HepG2 (cell line): ENCODE measurements around the gene KAT7. TPM values are rescaled to one million over a fixed set of nuclear protein-coding genes. Genes with fewer than 3 reads are reported as not detected.

Experiments used
- AHR ChIP-seq: IDR thresholded peaks from 2 replicates; pipeline ENCODE4 v1.6.1; 2018; ENCODE audit warnings: missing genetic modification reagents, missing compliant biosample characterization
- ELF1 ChIP-seq: sonication (generic); formaldehyde crosslinking; IDR thresholded peaks from 2 replicates; pipeline ENCODE4 v1.4.0; 2020; ENCODE audit warnings: missing genetic modification reagents
- FOXP1 ChIP-seq, 2 experiments: fragments of 450-650 bp in 1 of 2; IDR thresholded peaks; 2 replicates each; pipeline ENCODE4 v1.6.1; 2017 to 2018; ENCODE audit warnings: antibody characterized with exemption in 1 of 2
- HNRNPH1 ChIP-seq: fragments of 200-400 bp; formaldehyde crosslinking; optimal IDR thresholded peaks from 2 replicates; pipeline ENCODE3; 2017; ENCODE audit warnings: mild to moderate bottlenecking, low read depth, low read length
- JUND ChIP-seq: sonication (generic); formaldehyde crosslinking; IDR thresholded peaks from 2 replicates; pipeline ENCODE4 v1.8.0; 2022; ENCODE audit warnings: mild to moderate bottlenecking, missing genetic modification reagents
- KAT7 ChIP-seq: IDR thresholded peaks from 2 replicates; pipeline ENCODE4 v1.6.1; 2018; ENCODE audit warnings: borderline replicate concordance, missing compliant biosample characterization
- KLF12 ChIP-seq: sonication (generic); formaldehyde crosslinking; IDR thresholded peaks from 2 replicates; pipeline ENCODE4 v1.4.0; 2020; ENCODE audit warnings: missing genetic modification reagents, borderline replicate concordance
- MAFG ChIP-seq: sonication (generic); formaldehyde crosslinking; IDR thresholded peaks from 2 replicates; pipeline ENCODE4 v1.5.1; 2020; ENCODE audit warnings: mild to moderate bottlenecking, missing genetic modification reagents
- MAFK ChIP-seq, 2 experiments: IDR thresholded peaks in 1 of 2; conservative IDR thresholded peaks in 1 of 2; 2 replicates each; pipeline ENCODE4 v1.6.1; 2011; ENCODE audit warnings: improper control_type of control experiment in 2 of 2, low read length in 2 of 2
- MIER3 ChIP-seq: IDR thresholded peaks from 2 replicates; pipeline ENCODE4 v1.6.1; 2016; ENCODE audit warnings: missing compliant biosample characterization, borderline replicate concordance
- NFYB ChIP-seq: sonication (generic); formaldehyde crosslinking; IDR thresholded peaks from 2 replicates; pipeline ENCODE4 v1.4.0; 2020; ENCODE audit warnings: missing genetic modification reagents
- NKX3-1 ChIP-seq: sonication (generic); formaldehyde crosslinking; IDR thresholded peaks from 2 replicates; pipeline ENCODE4 v1.5.0; 2020; ENCODE audit warnings: missing genetic modification reagents
- PHF5A ChIP-seq: IDR thresholded peaks from one replicate; pipeline ENCODE4 v1.6.1; 2018; ENCODE audit warnings: low read depth, missing genetic modification reagents; ENCODE audit not compliant: unreplicated experiment
- POGK ChIP-seq: sonication (generic); formaldehyde crosslinking; conservative IDR thresholded peaks from 2 replicates; pipeline ENCODE4 v1.8.0; 2022; ENCODE audit warnings: mild to moderate bottlenecking, moderate library complexity, missing genetic modification reagents
- RFXAP ChIP-seq: sonication (generic); formaldehyde crosslinking; IDR thresholded peaks from 2 replicates; pipeline ENCODE4 v1.4.0; 2020; ENCODE audit warnings: missing genetic modification reagents, borderline replicate concordance
- RXRB ChIP-seq: IDR thresholded peaks from 2 replicates; pipeline ENCODE4 v1.6.1; 2016; ENCODE audit warnings: borderline replicate concordance, missing genetic modification reagents, missing compliant biosample characterization
- TFDP1 ChIP-seq: IDR thresholded peaks from 2 replicates; pipeline ENCODE4 v1.6.1; 2016; ENCODE audit warnings: missing compliant biosample characterization, missing genetic modification reagents, borderline replicate concordance
- WIZ ChIP-seq: sonication (generic); formaldehyde crosslinking; IDR thresholded peaks from 2 replicates; pipeline ENCODE4 v1.5.1; 2020; ENCODE audit warnings: mild to moderate bottlenecking, missing genetic modification reagents
- XBP1 ChIP-seq: sonication (generic); formaldehyde crosslinking; IDR thresholded peaks from 2 replicates; pipeline ENCODE4 v1.5.0; 2020; ENCODE audit warnings: missing genetic modification reagents
- ZBTB8A ChIP-seq: sonication (generic); formaldehyde crosslinking; IDR thresholded peaks from 2 replicates; pipeline ENCODE4 v1.4.0; 2020; ENCODE audit warnings: mild to moderate bottlenecking, low read depth, missing genetic modification reagents, borderline replicate concordance
- ZNF333 ChIP-seq: sonication (generic); formaldehyde crosslinking; IDR thresholded peaks from 2 replicates; pipeline ENCODE4 v1.4.0; 2020; ENCODE audit warnings: mild to moderate bottlenecking, missing genetic modification reagents, borderline replicate concordance
- ZNF615 ChIP-seq: sonication (generic); formaldehyde crosslinking; IDR thresholded peaks from 2 replicates; pipeline ENCODE4 v1.5.0; 2020; ENCODE audit warnings: mild to moderate bottlenecking, missing genetic modification reagents, borderline replicate concordance
- ZNF619 ChIP-seq: sonication (generic); formaldehyde crosslinking; IDR thresholded peaks from 2 replicates; pipeline ENCODE4 v1.4.0; 2020; ENCODE audit warnings: mild to moderate bottlenecking, missing genetic modification reagents
- ZNF75D ChIP-seq: sonication (generic); formaldehyde crosslinking; IDR thresholded peaks from 2 replicates; pipeline ENCODE4 v1.8.1; 2023; ENCODE audit warnings: missing genetic modification reagents, mild to moderate bottlenecking, borderline replicate concordance
- ZSCAN20 ChIP-seq: sonication (generic); formaldehyde crosslinking; IDR thresholded peaks from 2 replicates; pipeline ENCODE4 v1.4.0; 2020; ENCODE audit warnings: missing genetic modification reagents, mild to moderate bottlenecking, borderline replicate concordance
- polyA plus RNA-seq, 8 experiments: library from polyadenylated mRNA; depleted of rRNA in 3 of 8; stranded (reverse) in 7 of 8; unstranded in 1 of 8; fragments of >200 nt; fragmentation: Illumina TruSeq in 4 of 8; extraction: Trizol in 4 of 8; gene quantifications; 2 replicates each; pipeline versions ENCODE4 v1.2.1 to v1.2.3, GENCODE V29; 2011 to 2016; ENCODE audit warnings: low read depth in 4 of 8, missing spikeins in 1 of 8, mixed read lengths in 1 of 8; ENCODE audit not compliant: insufficient read depth in 1 of 8
- total RNA-seq, 5 experiments: library from RNA; depleted of rRNA; stranded (reverse); fragments of >200 nt; fragmentation: Illumina TruSeq; extraction: Trizol; gene quantifications; 2 replicates each; pipeline ENCODE4 v1.2.3, GENCODE V29; 2016; ENCODE audit warnings: low read depth in 1 of 5
- TF ChIP-seq, protein P1 (sequence below): fragments of 450-650 bp; IDR thresholded peaks from 2 replicates; pipeline ENCODE4 v1.6.1; 2016

Gene KAT7
- total and polyA plus RNA-seq, 2 of the 13 experiments (the other 11 are each of a cell fraction or from before 2014, with no cell fraction given) = 21.2 to 39.2 TPM

- TF ChIP-seq PHF5A (CRISPR knock-in tag) (no peak), ZNF333 (CRISPR knock-in tag) (0 out of 2 replicates have a peak, but pooled peaks have one; percentile 29), ZNF75D (CRISPR knock-in tag) (no peak), RFXAP (CRISPR knock-in tag) (0 out of 2 replicates have a peak, but pooled peaks have one; percentile 29), ZSCAN20 (no peak), RXRB (CRISPR knock-in tag) (0 out of 2 replicates have a peak, but pooled peaks have one; percentile 11), TFDP1 (CRISPR knock-in tag) (peak; percentile 64; the same call in 1 of the 2 replicates), MIER3 (CRISPR knock-in tag) (0 out of 2 replicates have a peak, but pooled peaks have one; percentile 35), MAFG (CRISPR knock-in tag) (no peak), HNRNPH1 (no peak), JUND (CRISPR knock-in tag) (no peak), NKX3-1 (CRISPR knock-in tag) (no peak), ZNF619 (0 out of 2 replicates have a peak, but pooled peaks have one; percentile 61), ZBTB8A (CRISPR knock-in tag) (no peak), FOXP1 (IDR thresholded peaks at IDR 0.05) (no peak), FOXP1 (CRISPR knock-in tag; IDR thresholded peaks at IDR 0.05) (no peak), XBP1 (CRISPR knock-in tag) (no peak), POGK (no peak), AHR (CRISPR knock-in tag) (no peak), KLF12 (CRISPR knock-in tag) (no peak), WIZ (CRISPR knock-in tag) (0 out of 2 replicates have a peak, but pooled peaks have one; percentile 8), ZNF615 (CRISPR knock-in tag) (no peak), MAFK (conservative IDR thresholded peaks at IDR 0.05 in 1 of 2, IDR thresholded peaks at IDR 0.05 in 1 of 2; ENCODE audit: low read length in 2 of 2) (no peak), KAT7 (no peak; the same call in 1 of the 2 replicates), NFYB (CRISPR knock-in tag) (no peak), ELF1 (no peak)
- TF ChIP-seq, protein P1, sequence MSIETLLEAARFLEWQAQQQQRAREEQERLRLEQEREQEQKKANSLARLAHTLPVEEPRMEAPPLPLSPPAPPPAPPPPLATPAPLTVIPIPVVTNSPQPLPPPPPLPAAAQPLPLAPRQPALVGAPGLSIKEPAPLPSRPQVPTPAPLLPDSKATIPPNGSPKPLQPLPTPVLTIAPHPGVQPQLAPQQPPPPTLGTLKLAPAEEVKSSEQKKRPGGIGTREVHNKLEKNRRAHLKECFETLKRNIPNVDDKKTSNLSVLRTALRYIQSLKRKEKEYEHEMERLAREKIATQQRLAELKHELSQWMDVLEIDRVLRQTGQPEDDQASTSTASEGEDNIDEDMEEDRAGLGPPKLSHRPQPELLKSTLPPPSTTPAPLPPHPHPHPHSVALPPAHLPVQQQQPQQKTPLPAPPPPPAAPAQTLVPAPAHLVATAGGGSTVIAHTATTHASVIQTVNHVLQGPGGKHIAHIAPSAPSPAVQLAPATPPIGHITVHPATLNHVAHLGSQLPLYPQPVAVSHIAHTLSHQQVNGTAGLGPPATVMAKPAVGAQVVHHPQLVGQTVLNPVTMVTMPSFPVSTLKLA = peak; percentile 75
Observed at GRCh38 chr17:49851387-49852291, 63.2 kb downstream of the KAT7 start (continued).
